Posterior vena cava (tissue), 2 donors: ENCODE data around the gene SMYD2. TPM values are rescaled to one million over a fixed set of nuclear protein-coding genes. Genes with fewer than 3 reads are reported as not detected.

ENCODE experiments used
- DNase-seq: peaks from one replicate; pipeline ENCODE4 v3.0.0-alpha.2; 2020; ENCODE audit warnings: low spot score
- intact Hi-C, 2 donors: fragments of 100-400 bp; cut with DNase I; formaldehyde crosslinking; loops; one replicate each; pipeline versions ENCODE4 v1.14.1 to v1.14.2; 2022 to 2023
- total RNA-seq, 2 donors: library from RNA; stranded (reverse); fragmentation: NEBNext Ultra II Directional; extraction: Animal tissue kit (Norgen Biotek cat#: 25700); gene quantifications; one replicate each; pipeline ENCODE4 v1.2.1, GENCODE V29; 2021
- donor health status: DM: yes; HTN: yes; CAD: no.
- donor health status: DM: yes; HTN: yes; CAD: no.

SMYD2 gene
- total RNA-seq, 2 donors from 2014 or later, result 14.9 to 17.6 TPM

GRCh38 chr1:214342525-214342924 is 61.6 kb downstream of the SMYD2 start:
- no peak for DNase-seq
- intact Hi-C loops, result no loop called here

GRCh38 chr1:214344897-214345296 is 63.9 kb downstream of the SMYD2 start:
- no peak for DNase-seq
- intact Hi-C loops, result loop anchor here in 1 of 2 donors (5.0 kb wide), 1 partner anchor 1598 kb away; no protein-coding TSS in a partner anchor

GRCh38 chr1:214349008-214349407 is 68.0 kb downstream of the SMYD2 start:
- intact Hi-C loops, result loop anchor here in 1 of 2 donors (5.0 kb wide), 1 partner anchor 1602 kb away; no protein-coding TSS in a partner anchor
- DNase-seq, result no peak

GRCh38 chr1:214349781-214350180 is 68.8 kb downstream of the SMYD2 start:
- DNase-seq, result no peak
- intact Hi-C loops, result loop anchor here in 1 of 2 donors (5.0 kb wide), 1 partner anchor 1602 kb away; no protein-coding TSS in a partner anchor

GRCh38 chr1:214351551-214352277 is 70.8 kb downstream of the SMYD2 start:
- no peak for DNase-seq
- intact Hi-C loops, result no loop called here

- no peak for DNase-seq
- intact Hi-C loops, result no loop called here
These were observed 71.9 kb downstream of the SMYD2 start for GRCh38 chr1:214352838-214353237.

GRCh38 chr1:214354440-214355148 is 73.6 kb downstream of the SMYD2 start:
- DNase-seq, result no peak
- intact Hi-C loops, result no loop called here

- no peak for DNase-seq
- intact Hi-C loops, result no loop called here
These were observed 79.2 kb downstream of the SMYD2 start for GRCh38 chr1:214360116-214360515.

- no peak for DNase-seq
- intact Hi-C loops, result no loop called here
These were observed 79.7 kb downstream of the SMYD2 start for GRCh38 chr1:214360525-214361164.

GRCh38 chr1:214361636-214362035 is 80.7 kb downstream of the SMYD2 start:
- DNase-seq, result no peak
- intact Hi-C loops, result no loop called here

GRCh38 chr1:214362188-214362882 is 81.4 kb downstream of the SMYD2 start:
- intact Hi-C loops, result no loop called here
- no peak for DNase-seq

GRCh38 chr1:214363386-214363785 is 82.4 kb downstream of the SMYD2 start:
- DNase-seq, result no peak
- intact Hi-C loops, result no loop called here

GRCh38 chr1:214364386-214364785 is 83.4 kb downstream of the SMYD2 start:
- intact Hi-C loops, result no loop called here
- DNase-seq, result peak; percentile 91

- DNase-seq, result no peak
These were observed 83.9 kb downstream of the SMYD2 start for GRCh38 chr1:214364786-214365295.

GRCh38 chr1:214367841-214368240 is 86.9 kb downstream of the SMYD2 start:
- DNase-seq, result no peak
- intact Hi-C loops, result no loop called here

More at GRCh38 chr1:214364786-214365295, 83.9 kb downstream of the SMYD2 start:
- intact Hi-C loops, result no loop called here

GRCh38 chr1:214369364-214369763 is 88.4 kb downstream of the SMYD2 start:
- no peak for DNase-seq
- intact Hi-C loops, result no loop called here

GRCh38 chr1:214370615-214371014 is 89.7 kb downstream of the SMYD2 start:
- intact Hi-C loops, result loop anchor here in 1 of 2 donors (10.0 kb wide), 1 partner anchor 124 kb away; no protein-coding TSS in a partner anchor
- DNase-seq, result no peak

GRCh38 chr1:214372092-214372491 is 91.1 kb downstream of the SMYD2 start:
- no peak for DNase-seq
- intact Hi-C loops, result loop anchor here in 1 of 2 donors (10.0 kb wide), 1 partner anchor 123 kb away; no protein-coding TSS in a partner anchor

- DNase-seq, result no peak
- intact Hi-C loops, result loop anchor here in 1 of 2 donors (10.0 kb wide), 1 partner anchor 117 kb away; no protein-coding TSS in a partner anchor
These were observed 96.5 kb downstream of the SMYD2 start for GRCh38 chr1:214377485-214377884.
